GM23338 (cell line): ENCODE measurements around the gene UBXN10. TPM values are rescaled to one million over a fixed set of nuclear protein-coding genes. Genes with fewer than 3 reads are reported as not detected.

ENCODE experiments used
- ATAC-seq: fragments of 200-7000 bp; cut with Tn5 transposase; 3 replicates; pipeline ENCODE4 v1.9.1; 2020
- DNase-seq: peaks from one replicate; pipeline ENCODE4 v3.0.0-alpha.2; 2015; ENCODE audit warnings: low spot score
- H2AFZ ChIP-seq: fragments of 200-600 bp; sonication (generic); 2 replicates; pipeline ENCODE4 v1.8.0; 2016; ENCODE audit warnings: antibody characterized with exemption, mild to moderate bottlenecking, moderate library complexity
- H3F3A ChIP-seq: fragments of 200-600 bp; sonication (generic); replicated peaks from 2 replicates; pipeline ENCODE4 v1.8.0; 2017; ENCODE audit warnings: antibody characterized with exemption, mixed run types, low read depth
- H3K27ac ChIP-seq: fragments of 200-600 bp; sonication (generic); 2 replicates; pipeline ENCODE4 v1.6.1; 2016; ENCODE audit warnings: low read depth
- H3K27me3 ChIP-seq: fragments of 200-600 bp; sonication (generic); 2 replicates; pipeline ENCODE4 v1.8.0; 2016; ENCODE audit warnings: mild to moderate bottlenecking, mixed run types, moderate library complexity; ENCODE audit not compliant: insufficient read depth
- H3K36me3 ChIP-seq: fragments of 200-600 bp; sonication (generic); 2 replicates; pipeline ENCODE4 v1.8.0; 2016; ENCODE audit warnings: mild to moderate bottlenecking; ENCODE audit not compliant: insufficient read depth
- H3K4me1 ChIP-seq: fragments of 200-600 bp; sonication (generic); 2 replicates; pipeline ENCODE4 v1.8.0; 2016; ENCODE audit warnings: mild to moderate bottlenecking, moderate library complexity; ENCODE audit not compliant: insufficient read depth
- H3K4me2 ChIP-seq: fragments of 200-600 bp; sonication (generic); 2 replicates; pipeline ENCODE4 v1.7.1; 2017; ENCODE audit warnings: mixed run types
- H3K4me3 ChIP-seq: fragments of 200-600 bp; sonication (generic); 2 replicates; pipeline ENCODE4 v1.6.1; 2016; ENCODE audit warnings: mixed run types
- H3K79me2 ChIP-seq: fragments of 200-600 bp; sonication (generic); replicated peaks from 2 replicates; pipeline ENCODE4 v1.8.0; 2017; ENCODE audit warnings: mild to moderate bottlenecking; ENCODE audit not compliant: insufficient read depth
- H3K9me2 ChIP-seq: fragments of 200-600 bp; sonication (generic); 2 replicates; pipeline ENCODE4 v1.8.0; 2017; ENCODE audit not compliant: insufficient read depth
- H4K20me1 ChIP-seq: fragments of 200-600 bp; sonication (generic); replicated peaks from 2 replicates; pipeline ENCODE4 v1.8.0; 2017; ENCODE audit warnings: mild to moderate bottlenecking; ENCODE audit not compliant: insufficient read depth
- H3K27ac Mint-ChIP-seq: 2 replicates; pipeline ENCODE4 v1.8.0; 2020; ENCODE audit warnings: inconsistent platforms, mild to moderate bottlenecking, moderate library complexity, mixed read lengths
- H3K27me3 Mint-ChIP-seq: 3 replicates; pipeline ENCODE4 v1.8.0; 2022; ENCODE audit warnings: low read depth, mild to moderate bottlenecking, moderate library complexity, mixed read lengths, inconsistent platforms; ENCODE audit not compliant: insufficient read depth, poor library complexity
- H3K36me3 Mint-ChIP-seq: 3 replicates; pipeline ENCODE4 v1.8.0; 2021; ENCODE audit warnings: low read depth, mild to moderate bottlenecking, inconsistent platforms, moderate library complexity, mixed read lengths
- H3K4me1 Mint-ChIP-seq: 3 replicates; pipeline ENCODE4 v1.8.0; 2020; ENCODE audit warnings: mild to moderate bottlenecking, inconsistent platforms, mixed read lengths
- H3K4me3 Mint-ChIP-seq: 3 replicates; pipeline ENCODE4 v1.8.0; 2021; ENCODE audit warnings: moderate library complexity, mild to moderate bottlenecking, inconsistent platforms, mixed read lengths
- H3K9me3 Mint-ChIP-seq: 3 replicates; pipeline ENCODE4 v1.8.0; 2020; ENCODE audit warnings: moderate library complexity, mild to moderate bottlenecking, inconsistent platforms, mixed read lengths
- CTCF ChIP-seq, 2 experiments: fragments of 200-600 bp in 1 of 2; sonication (generic) in 1 of 2; conservative IDR thresholded peaks; 2 replicates each; pipeline versions ENCODE4 v1.5.1 to v1.6.1; 2016 to 2017; ENCODE audit warnings: antibody characterized with exemption in 2 of 2, low read depth in 2 of 2, mild to moderate bottlenecking in 2 of 2, moderate library complexity in 1 of 2
- ETS1 ChIP-seq: IDR thresholded peaks from 2 replicates; pipeline ENCODE4 v1.6.1; 2016; ENCODE audit warnings: antibody characterized with exemption
- JUNB ChIP-seq: IDR thresholded peaks from one replicate; pipeline ENCODE4 v1.6.1; 2016; ENCODE audit warnings: antibody characterized with exemption; ENCODE audit not compliant: unreplicated experiment
- POLR2AphosphoS5 ChIP-seq: IDR thresholded peaks from 2 replicates; pipeline ENCODE4 v1.6.1; 2016; ENCODE audit warnings: antibody characterized with exemption, low read depth
- ZNF462 ChIP-seq: fragments of 250-450 bp; sonication (Bioruptor Pico); IDR thresholded peaks from 2 replicates; pipeline ENCODE4 v1.5.0; 2020; ENCODE audit warnings: mild to moderate bottlenecking, moderate library complexity
- polyA plus RNA-seq: library from polyadenylated mRNA; unstranded; fragments of >200 nt; fragmentation: Nextera tagmentation; extraction: Ambion mirVana; gene quantifications from 2 replicates; pipeline ENCODE4 v1.2.1, GENCODE V29; 2016
- total RNA-seq: library from RNA; depleted of rRNA; stranded (reverse); fragments of >200 nt; shearing (Covaris generic); gene quantifications from 2 replicates; pipeline ENCODE4 v1.2.3, GENCODE V29; 2014

Gene UBXN10
- total and polyA plus RNA-seq, 2 experiments from 2014 or later = 0.27 to 0.69 TPM

- TF ChIP-seq POLR2AphosphoS5 (no peak), ETS1 (no peak)
- Mint-ChIP-seq H3K27ac (no peak overlapping the region), H3K4me3 (no peak overlapping the region), H3K36me3 (no peaks in the 10 kb centered on the region), H3K9me3 (0 out of 3 replicates have a peak, but pooled peaks cover 3% of the 10 kb centered on the region), H3K27me3 (peaks cover 6% of the 10 kb centered on the region), H3K4me1 (peaks cover 16% of the 10 kb centered on the region)
- Histone ChIP-seq H3K4me3 (no peak overlapping the region), H3K4me2 (peak overlapping the region; percentile 25; the same call in 1 of the 2 replicates), H3K27me3 (no peaks in the 10 kb centered on the region), H3K27ac (no peak overlapping the region), H3F3A (no peaks in the 10 kb centered on the region), H3K36me3 (no peaks in the 10 kb centered on the region), H3K9me2 (0 out of 2 replicates have a peak, but pooled peaks cover 4% of the 10 kb centered on the region), H4K20me1 (no peaks in the 10 kb centered on the region), H2AFZ (no peak overlapping the region), H3K4me1 (peaks cover 10% of the 10 kb centered on the region; the same call in 1 of the 2 replicates), H3K79me2 (no peaks in the 10 kb centered on the region)
- DNase-seq (peak; percentile 25), ATAC-seq (peak; percentile 23; the same call in 1 of the 3 replicates)
Measured at GRCh38 chr1:20194224-20194623, 8.3 kb downstream of the UBXN10 start.

GRCh38 chr1:20194757-20195461 is 9.0 kb downstream of the UBXN10 start:
- TF ChIP-seq ZNF462 (CRISPR knock-in tag) = peak; percentile 19; the same call in 1 of the 2 replicates
- peak; percentile 93 to 96 for TF ChIP-seq CTCF (conservative IDR thresholded peaks at IDR 0.05; ENCODE audit: low read depth in 2 of 2)
- no peak for TF ChIP-seq JUNB
- no peaks in the 10 kb centered on the region for H3K36me3 Mint-ChIP-seq
- Histone ChIP-seq H3K27ac (no peak overlapping the region), H3K36me3 (no peaks in the 10 kb centered on the region), H3K27me3 (no peaks in the 10 kb centered on the region), H3K4me2 (peak overlapping the region; percentile 48), H3K4me1 (peaks cover 10% of the 10 kb centered on the region; the same call in 1 of the 2 replicates), H4K20me1 (no peaks in the 10 kb centered on the region), H3F3A (no peaks in the 10 kb centered on the region), H3K9me2 (0 out of 2 replicates have a peak, but pooled peaks cover 4% of the 10 kb centered on the region), H2AFZ (0 out of 2 replicates have a peak overlapping the region, but pooled peaks have one; percentile 81), H3K79me2 (no peaks in the 10 kb centered on the region), H3K4me3 (no peak overlapping the region)
- peaks cover 18% of the 10 kb centered on the region for H3K4me1 Mint-ChIP-seq
- H3K27ac Mint-ChIP-seq = no peak overlapping the region
- ATAC-seq (peak; percentile 93), DNase-seq (peak; percentile 80)
- H3K9me3 Mint-ChIP-seq = 0 out of 3 replicates have a peak, but pooled peaks cover 3% of the 10 kb centered on the region
- peaks cover 6% of the 10 kb centered on the region for H3K27me3 Mint-ChIP-seq
- H3K4me3 Mint-ChIP-seq = no peak overlapping the region
